ENCODE measurements around the gene SHROOM3.

SHROOM3 gene

GRCh38 chr4:76736414-76736813 is 301.4 kb downstream of the SHROOM3 start:
- DNase-seq (ENCODE audit: low read depth), result peak; percentile 61
- no peak for TF ChIP-seq CTCF (conservative IDR thresholded peaks at IDR 0.05; ENCODE audit: control insufficient read depth, insufficient read depth, low read depth, low read length)
- no peak overlapping the region for H3K4me3 ChIP-seq (ENCODE audit: control insufficient read depth, low read depth, low read length)

- peak; percentile 20 for DNase-seq (ENCODE audit: low read depth)
- no peak overlapping the region for H3K4me3 ChIP-seq (ENCODE audit: control insufficient read depth, low read depth, low read length)
- TF ChIP-seq CTCF (conservative IDR thresholded peaks at IDR 0.05; ENCODE audit: control insufficient read depth, insufficient read depth, low read depth, low read length), result no peak
Observed at GRCh38 chr4:76737180-76737579, 302.2 kb downstream of the SHROOM3 start.

GRCh38 chr4:76737771-76738085 is 302.7 kb downstream of the SHROOM3 start:
- no peak for DNase-seq (ENCODE audit: low read depth)
- TF ChIP-seq CTCF (conservative IDR thresholded peaks at IDR 0.05; ENCODE audit: control insufficient read depth, insufficient read depth, low read depth, low read length), result no peak
- no peak overlapping the region for H3K4me3 ChIP-seq (ENCODE audit: control insufficient read depth, low read depth, low read length)

- DNase-seq (ENCODE audit: low read depth), result peak; percentile 91
- TF ChIP-seq CTCF (conservative IDR thresholded peaks at IDR 0.05; ENCODE audit: control insufficient read depth, insufficient read depth, low read depth, low read length), result no peak
Observed at GRCh38 chr4:76738086-76738931, 303.3 kb downstream of the SHROOM3 start.

GRCh38 chr4:76740192-76740591 is 305.2 kb downstream of the SHROOM3 start:
- DNase-seq (ENCODE audit: low read depth), result no peak
- H3K4me3 ChIP-seq (ENCODE audit: control insufficient read depth, low read depth, low read length), result no peak overlapping the region
- no peak for TF ChIP-seq CTCF (conservative IDR thresholded peaks at IDR 0.05; ENCODE audit: control insufficient read depth, insufficient read depth, low read depth, low read length)

More at GRCh38 chr4:76738086-76738931, 303.3 kb downstream of the SHROOM3 start:
- H3K4me3 ChIP-seq (ENCODE audit: control insufficient read depth, low read depth, low read length), result no peak overlapping the region

- TF ChIP-seq CTCF (conservative IDR thresholded peaks at IDR 0.05; ENCODE audit: control insufficient read depth, insufficient read depth, low read depth, low read length), result no peak
- no peak for DNase-seq (ENCODE audit: low read depth)
- no peak overlapping the region for H3K4me3 ChIP-seq (ENCODE audit: control insufficient read depth, low read depth, low read length)
Observed at GRCh38 chr4:76740866-76741662, 306.0 kb downstream of the SHROOM3 start.

Measured in fibroblast of mammary gland (primary cell).